Measurements from ENCODE around the gene DOK4. TPM values are rescaled to one million over a fixed set of nuclear protein-coding genes. Genes with fewer than 3 reads are reported as not detected.

DOK4 gene
- total RNA-seq, 2 donors from 2014 or later = 14.2 to 14.5 TPM

- ATAC-seq = no peak
- intact Hi-C loops (cut with DNase I) = no loop called here
- DNase-seq = no peak
Measured at GRCh38 chr16:57482845-57483545, 3.3 kb downstream of the DOK4 start.

GRCh38 chr16:57481421-57481820 lies 4.9 kb downstream of the DOK4 start:
- DNase-seq (no peak), ATAC-seq (no peak)
- intact Hi-C loops (cut with DNase I) = no loop called here

GRCh38 chr16:57480754-57481230 lies 5.5 kb downstream of the DOK4 start:
- intact Hi-C loops (cut with DNase I) = no loop called here
- DNase-seq = no peak
- ATAC-seq = no peak

GRCh38 chr16:57479976-57480753 lies 6.1 kb downstream of the DOK4 start:
- DNase-seq = peak; percentile 72
- intact Hi-C loops (cut with DNase I) = no loop called here
- ATAC-seq = peak; percentile 73 to 84

GRCh38 chr16:57479205-57479975 lies 6.9 kb downstream of the DOK4 start:
- intact Hi-C loops (cut with DNase I) = no loop called here
- ATAC-seq (peak; percentile 51 to 80), DNase-seq (peak; percentile 55)

- ATAC-seq (no peak), DNase-seq (no peak)
- intact Hi-C loops (cut with DNase I) = no loop called here
Measured at GRCh38 chr16:57478396-57479204, 7.7 kb downstream of the DOK4 start.

- ATAC-seq (no peak), DNase-seq (no peak)
- intact Hi-C loops (cut with DNase I) = no loop called here
Measured at GRCh38 chr16:57477531-57478202, 8.6 kb downstream of the DOK4 start.

- DNase-seq (no peak), ATAC-seq (no peak)
- intact Hi-C loops (cut with DNase I) = no loop called here
Measured at GRCh38 chr16:57476546-57477410, 9.5 kb downstream of the DOK4 start.

- ATAC-seq (peak in 1 of 2 donors; percentile 39), DNase-seq (peak; percentile 58)
- intact Hi-C loops (cut with DNase I) = no loop called here
Measured at GRCh38 chr16:57475711-57476339, 10.5 kb downstream of the DOK4 start.

- ATAC-seq (no peak), DNase-seq (no peak)
- intact Hi-C loops (cut with DNase I) = no loop called here
Measured at GRCh38 chr16:57474671-57475661, 11.3 kb downstream of the DOK4 start.

- intact Hi-C loops (cut with DNase I) = no loop called here
- DNase-seq (no peak), ATAC-seq (no peak)
Measured at GRCh38 chr16:57473906-57474305, 12.4 kb downstream of the DOK4 start.

- no peak for DNase-seq
- ATAC-seq = no peak
- intact Hi-C loops (cut with DNase I) = no loop called here
Measured at GRCh38 chr16:57473176-57473840, 13.0 kb downstream of the DOK4 start.

GRCh38 chr16:57472665-57473060 lies 13.6 kb downstream of the DOK4 start:
- DNase-seq (no peak), ATAC-seq (no peak)
- intact Hi-C loops (cut with DNase I) = no loop called here

GRCh38 chr16:57471852-57472664 lies 14.2 kb downstream of the DOK4 start:
- ATAC-seq (no peak), DNase-seq (no peak)
- intact Hi-C loops (cut with DNase I) = no loop called here

GRCh38 chr16:57471209-57471608 lies 15.1 kb downstream of the DOK4 start:
- DNase-seq = no peak
- ATAC-seq = no peak
- intact Hi-C loops (cut with DNase I) = no loop called here
